Fibroblast of lung (primary cell): ENCODE data around the gene PCDH9.

Experiments used
- EZH2 ChIP-seq: IDR thresholded peaks from 2 replicates; pipeline ENCODE4 v1.5.1; 2012; ENCODE audit warnings: low read length, control low read depth, mild to moderate bottlenecking; ENCODE audit errors: missing control alignments
- TF ChIP-seq, protein P1 (sequence below), 2 donors: IDR thresholded peaks in 1 of 2; conservative IDR thresholded peaks in 1 of 2; 1 replicate in 1 of 2; 2 replicates in 1 of 2; pipeline ENCODE4 v1.5.1; 2011 to 2012; ENCODE audit warnings: low read length in 2 of 2, control low read depth in 1 of 2, inconsistent platforms in 1 of 2, low read depth in 1 of 2, mild to moderate bottlenecking in 1 of 2

DNA sequence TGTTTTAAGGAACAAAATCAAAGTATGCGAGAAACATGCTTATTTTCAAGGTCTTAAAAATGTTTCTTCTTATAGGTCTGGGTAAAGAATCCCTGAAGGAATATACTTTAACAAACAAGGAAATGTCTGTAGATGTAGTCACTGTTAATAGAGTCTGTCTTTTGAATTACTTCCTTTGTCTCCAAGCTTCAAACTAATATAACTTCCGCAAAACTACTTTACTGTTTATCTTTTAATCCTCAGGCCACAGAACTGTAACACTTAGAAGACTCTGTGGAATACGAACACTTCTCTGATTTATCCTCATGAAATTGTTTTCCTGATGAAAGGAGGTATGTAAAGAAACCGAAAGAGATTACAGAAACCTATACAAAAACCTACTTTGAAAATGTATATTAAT, 316.0 kb downstream of the PCDH9 start:
- TF ChIP-seq EZH2, result no peak
- TF ChIP-seq, protein P1, sequence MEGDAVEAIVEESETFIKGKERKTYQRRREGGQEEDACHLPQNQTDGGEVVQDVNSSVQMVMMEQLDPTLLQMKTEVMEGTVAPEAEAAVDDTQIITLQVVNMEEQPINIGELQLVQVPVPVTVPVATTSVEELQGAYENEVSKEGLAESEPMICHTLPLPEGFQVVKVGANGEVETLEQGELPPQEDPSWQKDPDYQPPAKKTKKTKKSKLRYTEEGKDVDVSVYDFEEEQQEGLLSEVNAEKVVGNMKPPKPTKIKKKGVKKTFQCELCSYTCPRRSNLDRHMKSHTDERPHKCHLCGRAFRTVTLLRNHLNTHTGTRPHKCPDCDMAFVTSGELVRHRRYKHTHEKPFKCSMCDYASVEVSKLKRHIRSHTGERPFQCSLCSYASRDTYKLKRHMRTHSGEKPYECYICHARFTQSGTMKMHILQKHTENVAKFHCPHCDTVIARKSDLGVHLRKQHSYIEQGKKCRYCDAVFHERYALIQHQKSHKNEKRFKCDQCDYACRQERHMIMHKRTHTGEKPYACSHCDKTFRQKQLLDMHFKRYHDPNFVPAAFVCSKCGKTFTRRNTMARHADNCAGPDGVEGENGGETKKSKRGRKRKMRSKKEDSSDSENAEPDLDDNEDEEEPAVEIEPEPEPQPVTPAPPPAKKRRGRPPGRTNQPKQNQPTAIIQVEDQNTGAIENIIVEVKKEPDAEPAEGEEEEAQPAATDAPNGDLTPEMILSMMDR (conservative IDR thresholded peaks at IDR 0.05 in 1 of 2, IDR thresholded peaks at IDR 0.05 in 1 of 2; ENCODE audit: low read depth in 1 of 2, low read length in 2 of 2), result no peak
